Activated naive CD4-positive, alpha-beta T cell treated with Interleukin-2 at 50 U/mL for 16 hours (primary cell): ENCODE measurements around the gene ATP6V0A4.
"Not testable (repeated sequence)": the region's sequence is repeated elsewhere in the genome, so short reads cannot be mapped to it uniquely, and the experiment has no call there.

Source experiments
- DNase-seq: peaks from one replicate; pipeline ENCODE4 v3.0.0-alpha.2; 2020

Gene ATP6V0A4

DNA sequence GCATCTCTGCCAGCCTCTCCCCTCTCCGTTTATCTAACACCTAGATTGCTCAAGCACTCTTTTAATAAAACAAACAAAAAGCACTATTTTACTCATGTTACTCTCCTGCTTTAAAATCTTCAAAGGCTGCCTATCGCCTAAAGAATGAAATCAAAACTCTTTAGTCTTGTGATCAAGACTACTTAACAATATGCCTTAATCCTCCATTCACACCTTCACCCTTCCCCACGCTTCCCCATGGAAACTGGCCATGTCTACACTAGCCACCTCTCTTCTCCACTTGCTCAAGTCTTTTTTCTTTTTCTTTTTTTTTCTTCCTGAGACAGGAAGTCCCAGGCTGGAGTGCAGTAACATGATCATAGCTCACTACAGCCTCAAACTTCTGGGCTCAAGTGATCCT lies 48.0 kb downstream of the ATP6V0A4 start:
- no peak for DNase-seq

GRCh38 chr7:138748666-138749065 lies 49.3 kb downstream of the ATP6V0A4 start:
- no peak for DNase-seq

DNA sequence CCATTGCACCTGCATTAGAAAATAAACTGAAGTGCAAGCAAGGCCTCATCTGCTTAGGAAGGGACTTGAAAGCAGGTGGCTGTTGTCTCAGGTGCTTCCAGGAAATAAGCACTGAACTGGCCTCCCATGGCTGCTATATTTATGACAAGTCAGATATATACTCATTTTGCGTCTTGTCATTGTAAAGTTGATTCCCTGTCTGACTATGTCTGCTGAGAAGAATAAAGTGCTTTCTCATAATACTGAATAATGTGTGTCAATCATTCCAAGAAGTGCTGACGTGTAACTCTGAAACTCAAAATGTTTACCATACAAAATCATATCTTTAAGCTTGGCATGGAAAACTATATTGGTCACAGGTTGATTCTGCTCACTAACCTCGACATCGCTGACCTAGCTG lies 51.9 kb downstream of the ATP6V0A4 start:
- DNase-seq = peak; percentile 21

DNA sequence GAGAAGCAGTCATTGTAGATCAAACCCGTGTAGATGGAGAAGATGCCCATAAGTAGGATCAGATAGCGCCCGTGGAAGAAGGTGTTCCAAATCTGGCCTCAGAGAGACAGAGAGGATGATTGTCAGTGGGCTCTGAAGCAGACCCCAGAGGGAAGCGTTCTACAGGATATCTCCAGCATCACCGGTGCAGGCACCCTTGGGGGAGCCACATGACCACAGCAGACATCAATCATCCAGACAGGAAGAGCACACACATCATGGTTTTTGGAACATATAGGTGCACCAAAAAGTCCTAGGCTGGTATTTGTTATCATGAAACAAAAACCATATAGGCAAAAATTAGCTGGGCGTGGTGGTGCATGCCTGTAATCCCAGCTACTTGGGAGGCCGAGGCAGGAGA lies 52.8 kb downstream of the ATP6V0A4 start:
- no peak for DNase-seq

DNA sequence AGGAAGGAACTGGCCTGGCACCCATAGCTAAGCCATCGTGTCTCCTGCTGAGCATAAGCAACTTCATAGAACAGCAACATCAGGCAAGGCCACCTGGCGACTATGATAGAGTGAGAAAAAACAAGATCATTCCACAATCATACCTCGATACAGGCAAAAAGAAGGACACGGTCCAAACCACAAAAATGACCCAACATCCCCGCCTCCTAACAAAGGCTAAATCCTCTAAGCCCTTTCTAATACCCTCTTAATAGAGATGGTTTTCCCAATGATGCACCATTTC lies 56.6 kb downstream of the ATP6V0A4 start:
- no peak for DNase-seq

GRCh38 chr7:138739859-138740258 lies 58.1 kb downstream of the ATP6V0A4 start:
- no peak for DNase-seq

- DNase-seq = peak; percentile 80
Measured at GRCh38 chr7:138738551-138739335, 59.3 kb downstream of the ATP6V0A4 start.

DNA sequence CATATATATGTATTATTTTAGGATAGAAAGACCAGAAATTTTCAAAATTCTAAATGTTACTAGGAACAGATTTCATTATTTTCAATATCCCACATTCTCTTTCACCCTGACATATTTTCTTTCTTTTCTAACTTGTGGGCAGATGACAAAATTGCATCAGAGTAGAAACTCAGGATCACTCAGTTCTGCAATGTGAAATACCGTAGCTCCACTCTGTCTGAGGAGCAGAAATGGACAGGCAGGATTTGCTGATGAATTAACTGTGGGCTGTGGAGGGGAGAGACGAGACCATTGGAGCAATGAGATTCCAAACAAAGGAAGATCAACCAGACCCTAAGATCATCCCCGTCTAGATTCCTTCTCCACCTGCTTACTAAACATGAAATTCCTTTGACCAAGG lies 59.9 kb downstream of the ATP6V0A4 start:
- DNase-seq = no peak

DNA sequence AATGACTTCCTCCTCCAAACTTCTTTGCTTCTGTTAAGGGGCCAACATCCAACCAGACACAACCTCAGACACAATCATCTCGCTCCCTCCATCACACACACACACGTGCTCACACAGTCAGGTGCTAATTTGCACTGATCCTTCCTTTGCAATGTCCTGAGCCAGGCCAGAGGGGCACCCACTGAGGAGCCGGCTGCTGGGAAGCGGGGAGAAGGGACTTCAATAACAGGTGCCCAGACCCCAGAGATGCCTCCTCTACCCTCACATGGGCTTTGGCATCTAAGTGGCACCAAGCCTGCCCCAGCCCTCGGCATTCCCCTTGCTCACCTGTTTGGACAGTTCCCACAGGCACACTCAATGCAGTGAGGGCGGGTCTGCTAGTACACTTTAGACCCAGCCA lies 62.6 kb downstream of the ATP6V0A4 start:
- no peak for DNase-seq

GRCh38 chr7:138731733-138732132 lies 66.3 kb downstream of the ATP6V0A4 start:
- DNase-seq = not testable (repeated sequence)

GRCh38 chr7:138729444-138729843 lies 68.6 kb downstream of the ATP6V0A4 start:
- no peak for DNase-seq

- DNase-seq = no peak
Measured at GRCh38 chr7:138727336-138728099, 70.5 kb downstream of the ATP6V0A4 start.

DNA sequence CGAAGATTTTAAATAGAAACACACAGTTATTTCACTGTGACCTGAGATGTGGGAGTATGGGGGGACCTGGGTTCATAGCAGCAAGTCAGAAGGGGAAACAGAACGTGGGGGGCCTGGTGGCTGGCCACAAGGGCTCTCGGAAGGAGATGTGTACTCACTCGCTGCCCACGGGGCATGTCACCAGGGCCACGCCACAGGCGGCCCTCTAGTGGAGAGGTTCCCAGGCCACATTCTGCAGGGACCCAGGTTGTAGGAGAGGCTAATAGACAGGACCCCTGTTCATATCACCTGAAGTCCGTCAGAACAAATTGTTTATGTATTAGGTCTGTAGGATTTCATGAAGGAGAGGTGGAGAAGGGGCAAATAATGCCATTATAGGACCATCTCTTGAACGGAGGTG lies 71.7 kb downstream of the ATP6V0A4 start:
- DNase-seq = no peak

DNA sequence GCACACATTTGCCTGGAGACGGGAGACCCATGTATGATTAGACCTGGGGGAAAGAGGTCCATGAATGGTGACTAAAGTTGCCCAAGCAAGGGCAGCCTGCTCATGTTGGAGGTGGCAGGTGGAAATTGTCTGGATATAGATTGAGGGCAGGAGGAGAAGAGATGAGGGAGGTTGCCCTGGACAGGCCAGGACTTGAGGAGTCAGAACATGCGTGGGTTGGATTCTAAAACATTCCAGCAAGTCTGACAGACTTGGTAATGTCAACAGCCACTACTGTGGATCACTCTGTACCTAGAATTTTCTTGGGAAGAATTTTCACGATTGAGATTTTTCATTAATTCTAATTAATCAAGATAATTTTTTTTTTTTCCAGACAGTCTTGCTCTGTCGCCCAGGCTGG lies 77.7 kb downstream of the ATP6V0A4 start:
- no peak for DNase-seq

DNA sequence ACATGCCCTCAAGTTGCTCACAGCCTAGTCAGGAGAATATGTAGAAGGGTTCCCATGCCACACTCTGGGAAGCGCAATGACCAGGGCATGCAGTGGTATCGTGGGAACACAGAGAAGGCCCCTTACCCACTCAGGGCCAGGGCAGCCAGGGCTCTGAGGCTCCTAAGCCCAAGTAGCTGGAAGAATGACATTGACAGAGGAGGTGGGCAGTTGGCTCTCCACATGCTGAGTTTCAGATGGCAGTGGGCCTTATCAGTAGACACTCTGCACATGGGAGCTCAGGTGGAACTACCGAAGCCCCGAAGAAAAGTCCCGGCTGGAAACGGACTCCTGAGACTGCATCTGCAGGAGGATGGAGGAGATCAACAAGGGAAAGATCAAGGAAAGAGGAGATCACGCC lies 81.1 kb downstream of the ATP6V0A4 start:
- DNase-seq = no peak

GRCh38 chr7:138713191-138713590 lies 84.8 kb downstream of the ATP6V0A4 start:
- DNase-seq = no peak

DNA sequence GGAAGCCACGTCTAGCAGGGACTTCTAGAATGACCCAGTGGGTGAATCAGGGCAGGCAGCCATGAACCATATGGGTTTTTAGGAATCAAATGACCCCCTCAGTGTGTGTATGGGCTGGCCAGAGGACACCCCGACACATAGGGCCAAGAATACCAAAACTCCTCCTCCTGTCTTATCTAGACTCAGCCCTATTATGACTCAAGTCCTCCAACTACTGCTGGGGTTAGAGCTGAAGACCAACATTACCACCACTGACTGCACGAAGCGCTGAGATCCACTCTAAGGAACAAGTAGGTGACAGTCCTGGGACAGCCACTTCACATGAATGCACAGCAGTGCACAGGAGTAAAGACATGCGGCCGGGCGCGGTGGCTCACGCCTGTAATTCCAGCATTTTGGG lies 85.3 kb downstream of the ATP6V0A4 start:
- no peak for DNase-seq

GRCh38 chr7:138710536-138711385 lies 87.2 kb downstream of the ATP6V0A4 start:
- no peak for DNase-seq

DNA sequence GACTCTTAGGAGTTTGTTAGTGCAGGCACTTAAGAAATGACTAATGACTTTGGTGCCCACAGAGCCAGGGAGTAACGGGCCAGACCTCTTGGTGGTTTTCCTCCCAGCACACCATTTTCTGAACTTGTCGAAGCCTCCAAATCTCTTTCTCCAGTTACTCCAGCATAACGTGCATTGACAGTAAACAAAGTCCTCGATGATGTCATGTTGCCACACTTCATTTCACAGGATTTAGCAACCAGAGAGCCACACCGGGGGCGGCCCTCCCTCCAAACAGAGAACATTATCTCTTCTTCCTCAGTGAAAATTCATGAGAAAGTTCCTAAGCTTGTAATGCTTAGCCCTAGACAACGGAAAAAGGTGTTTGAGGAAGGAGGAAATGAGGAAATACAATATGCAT lies 92.8 kb downstream of the ATP6V0A4 start:
- DNase-seq = no peak

- DNase-seq = no peak
Measured at GRCh38 chr7:138701537-138701923, 96.5 kb downstream of the ATP6V0A4 start.

DNA sequence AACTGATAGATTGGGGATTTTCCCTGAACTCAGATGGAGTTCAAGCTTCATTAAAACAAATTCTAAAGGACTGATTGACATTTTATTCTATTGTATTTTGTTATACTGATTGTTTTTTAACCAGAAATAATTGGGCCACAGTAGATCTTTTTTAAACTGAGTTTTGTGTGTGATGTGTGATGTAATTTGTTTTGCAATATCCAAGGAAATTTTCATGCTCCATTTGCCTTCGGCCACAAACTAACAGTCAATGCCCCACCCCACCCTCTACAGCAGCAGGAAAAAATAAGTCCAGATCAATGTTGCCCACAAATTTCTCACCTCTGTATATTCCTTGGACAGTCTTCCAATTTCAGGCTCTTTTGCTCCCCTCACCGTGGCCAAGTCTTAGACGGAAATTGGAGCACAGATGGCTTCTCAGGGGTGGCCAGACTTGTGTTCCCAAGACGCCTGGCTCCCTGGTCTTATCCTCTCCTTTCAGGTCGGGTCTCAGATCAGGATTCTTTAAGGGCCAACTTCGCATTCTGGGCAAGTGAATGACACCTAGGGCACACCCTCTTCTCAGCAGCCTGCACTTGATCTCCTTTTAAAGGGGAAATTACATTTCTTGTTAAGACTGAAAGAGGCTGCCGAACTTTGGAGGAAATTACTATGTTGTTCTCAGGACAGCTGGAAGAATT lies 97.0 kb downstream of the ATP6V0A4 start, which contains the start of gene SVOPL:
Gene SVOPL, minus strand, starts transcription at position 506 of the 680 bp plus-strand sequence. CDS start 22,317 bp downstream, outside the sequence.
- no peak for DNase-seq

DNA sequence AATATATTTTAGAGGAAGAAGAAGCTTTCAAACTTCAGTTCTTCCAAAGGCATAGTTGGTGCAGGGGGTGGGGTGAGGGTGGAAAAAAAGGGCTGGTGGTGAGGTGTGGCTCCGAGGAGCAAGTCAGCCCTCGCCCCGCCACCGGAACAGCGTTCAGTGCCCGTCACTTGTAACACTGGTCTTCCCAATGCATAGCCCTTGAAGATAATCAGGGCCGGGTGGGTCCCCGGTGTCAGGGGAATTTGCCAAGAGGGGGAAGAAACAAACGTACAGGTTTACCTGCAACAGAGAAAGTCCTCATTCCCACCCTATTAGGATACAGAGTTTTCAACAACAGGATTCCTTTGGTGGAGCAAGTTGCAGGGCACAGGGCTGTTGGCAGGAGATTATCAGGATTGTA lies 98.3 kb downstream of the ATP6V0A4 start:
- DNase-seq = no peak

GRCh38 chr7:138698281-138698680 lies 99.7 kb downstream of the ATP6V0A4 start:
- DNase-seq = no peak
